Measurements from ENCODE around the gene MYOG. TPM values are rescaled to one million over a fixed set of nuclear protein-coding genes. Genes with fewer than 3 reads are reported as not detected.

MYOG gene
- total and polyA plus RNA-seq, 12 donors, result 0.06 TPM; not detected in 11

DNA sequence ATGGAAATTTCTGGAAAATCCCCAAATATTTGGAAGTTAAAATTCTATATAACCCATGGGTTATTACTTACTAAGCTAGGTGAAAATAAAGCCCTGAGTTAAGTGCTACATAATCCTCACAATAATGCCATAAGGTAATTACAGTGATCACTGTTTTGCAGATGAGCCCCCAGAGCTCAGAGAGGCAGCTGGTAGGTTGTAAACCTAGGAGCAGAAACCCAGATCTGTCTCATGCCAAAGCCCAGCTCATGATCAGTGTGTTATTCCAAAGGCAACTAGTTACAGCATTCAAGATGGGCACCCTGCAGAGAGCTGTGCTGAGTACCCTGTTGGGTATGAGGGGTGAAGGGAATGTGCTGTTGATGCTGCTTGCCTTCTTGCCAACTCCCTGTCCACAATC lies 10.8 kb upstream of the MYOG start:
- intact Hi-C loops (cut with DNase I), result loop anchor here in 1 of 10 donors (1.0 kb wide), 1 partner anchor 46 kb away; no protein-coding TSS in a partner anchor
- ATAC-seq (no peak), DNase-seq (no peak)
- TF ChIP-seq, protein P1, sequence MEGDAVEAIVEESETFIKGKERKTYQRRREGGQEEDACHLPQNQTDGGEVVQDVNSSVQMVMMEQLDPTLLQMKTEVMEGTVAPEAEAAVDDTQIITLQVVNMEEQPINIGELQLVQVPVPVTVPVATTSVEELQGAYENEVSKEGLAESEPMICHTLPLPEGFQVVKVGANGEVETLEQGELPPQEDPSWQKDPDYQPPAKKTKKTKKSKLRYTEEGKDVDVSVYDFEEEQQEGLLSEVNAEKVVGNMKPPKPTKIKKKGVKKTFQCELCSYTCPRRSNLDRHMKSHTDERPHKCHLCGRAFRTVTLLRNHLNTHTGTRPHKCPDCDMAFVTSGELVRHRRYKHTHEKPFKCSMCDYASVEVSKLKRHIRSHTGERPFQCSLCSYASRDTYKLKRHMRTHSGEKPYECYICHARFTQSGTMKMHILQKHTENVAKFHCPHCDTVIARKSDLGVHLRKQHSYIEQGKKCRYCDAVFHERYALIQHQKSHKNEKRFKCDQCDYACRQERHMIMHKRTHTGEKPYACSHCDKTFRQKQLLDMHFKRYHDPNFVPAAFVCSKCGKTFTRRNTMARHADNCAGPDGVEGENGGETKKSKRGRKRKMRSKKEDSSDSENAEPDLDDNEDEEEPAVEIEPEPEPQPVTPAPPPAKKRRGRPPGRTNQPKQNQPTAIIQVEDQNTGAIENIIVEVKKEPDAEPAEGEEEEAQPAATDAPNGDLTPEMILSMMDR (IDR thresholded peaks at IDR 0.05), result no peak
- Histone ChIP-seq H3K9me3 (peaks cover 0 to 21% (median 13%) of the 10 kb centered on the region in 11 donors), H3K4me1 (no peaks in the 10 kb centered on the region), H3K36me3 (no peaks in the 10 kb centered on the region), H3K27ac (no peak overlapping the region), H3K27me3 (peaks cover 0 to 4% (median 0%) of the 10 kb centered on the region in 7 donors), H3K4me3 (no peak overlapping the region)

DNA sequence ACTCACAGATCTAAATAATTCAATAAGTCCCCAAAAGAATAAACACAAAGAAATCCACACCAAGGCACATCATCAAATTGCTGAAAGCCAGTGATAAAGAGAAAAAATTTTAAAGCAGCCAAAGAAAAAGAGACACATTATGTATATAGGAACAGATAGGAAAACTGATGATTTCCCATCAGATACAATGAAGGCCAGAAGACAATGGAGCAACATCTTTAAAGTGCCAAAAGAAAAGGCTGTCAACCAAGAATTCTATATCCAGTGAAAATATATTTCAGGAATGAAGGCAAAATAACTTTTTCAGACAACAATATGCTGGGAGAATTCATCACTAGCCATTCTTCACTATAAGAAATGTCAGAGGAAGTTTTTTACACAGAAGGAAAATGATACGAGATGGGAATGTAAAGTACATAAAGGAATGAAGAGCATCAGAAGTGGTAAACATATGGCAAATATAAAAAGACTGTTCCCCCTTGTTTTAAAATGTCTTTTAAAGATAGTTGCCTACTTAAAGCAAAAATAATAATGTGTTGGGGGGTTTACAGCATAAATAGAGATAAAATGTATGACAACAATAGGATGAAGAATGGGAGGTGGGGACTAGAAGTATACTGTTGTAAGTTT lies 9.4 kb upstream of the MYOG start:
- ATAC-seq, result no peak
- Histone ChIP-seq H3K27ac (no peak overlapping the region), H3K27me3 (peaks cover 0 to 4% (median 0%) of the 10 kb centered on the region in 7 donors), H3K4me1 (no peaks in the 10 kb centered on the region), H3K36me3 (no peaks in the 10 kb centered on the region), H3K4me3 (no peak overlapping the region), H3K9me3 (peaks cover 0 to 21% (median 13%) of the 10 kb centered on the region in 11 donors)
- TF ChIP-seq, protein P1 (IDR thresholded peaks at IDR 0.05), result no peak
- intact Hi-C loops (cut with DNase I), result no loop called here
- 98% methylated on average over 1 of the region's 1 CpG for WGBS, 2 donors
- no peak for DNase-seq

DNA sequence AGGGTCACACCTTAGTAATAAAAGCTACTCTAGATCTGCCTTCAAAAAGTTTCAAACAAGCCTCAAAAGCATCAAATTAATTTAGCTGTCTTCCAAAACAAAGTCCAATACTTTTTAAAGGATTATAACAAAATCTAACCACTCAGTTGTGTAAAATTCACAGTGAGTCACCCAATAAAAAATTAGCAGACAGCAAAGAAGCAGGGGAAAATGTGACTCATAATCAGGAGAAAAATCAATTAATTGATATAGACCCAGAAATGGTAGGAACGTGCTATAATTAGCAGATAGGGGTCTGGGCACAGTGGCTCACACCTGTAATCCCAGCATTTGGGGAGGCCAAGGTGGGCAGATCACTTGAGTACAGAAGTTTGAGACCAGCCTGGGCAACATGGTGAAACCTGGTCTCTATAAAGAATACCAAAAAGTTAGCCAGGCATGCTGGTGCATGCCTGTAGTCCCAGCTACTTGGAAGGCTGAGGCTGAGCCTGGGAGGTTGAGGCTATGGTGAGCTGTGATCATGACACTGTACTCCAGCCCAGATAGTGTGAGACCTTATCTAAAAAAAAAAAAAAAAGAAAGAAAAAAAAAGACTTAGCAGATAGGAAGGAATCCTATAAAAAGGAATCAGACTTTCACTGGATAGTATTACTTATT lies 8.1 kb upstream of the MYOG start:
- Histone ChIP-seq H3K9me3 (peaks cover 0 to 21% (median 13%) of the 10 kb centered on the region in 11 donors), H3K27ac (no peak overlapping the region), H3K27me3 (peaks cover 0 to 4% (median 0%) of the 10 kb centered on the region in 7 donors), H3K36me3 (no peaks in the 10 kb centered on the region), H3K4me3 (no peak overlapping the region), H3K4me1 (no peaks in the 10 kb centered on the region)
- ATAC-seq (no peak), DNase-seq (no peak)
- intact Hi-C loops (cut with DNase I), result no loop called here
- TF ChIP-seq, protein P1 (IDR thresholded peaks at IDR 0.05), result no peak
- WGBS, 2 donors, result 90 to 94% methylated on average over 1 of the region's 1 CpG

DNA sequence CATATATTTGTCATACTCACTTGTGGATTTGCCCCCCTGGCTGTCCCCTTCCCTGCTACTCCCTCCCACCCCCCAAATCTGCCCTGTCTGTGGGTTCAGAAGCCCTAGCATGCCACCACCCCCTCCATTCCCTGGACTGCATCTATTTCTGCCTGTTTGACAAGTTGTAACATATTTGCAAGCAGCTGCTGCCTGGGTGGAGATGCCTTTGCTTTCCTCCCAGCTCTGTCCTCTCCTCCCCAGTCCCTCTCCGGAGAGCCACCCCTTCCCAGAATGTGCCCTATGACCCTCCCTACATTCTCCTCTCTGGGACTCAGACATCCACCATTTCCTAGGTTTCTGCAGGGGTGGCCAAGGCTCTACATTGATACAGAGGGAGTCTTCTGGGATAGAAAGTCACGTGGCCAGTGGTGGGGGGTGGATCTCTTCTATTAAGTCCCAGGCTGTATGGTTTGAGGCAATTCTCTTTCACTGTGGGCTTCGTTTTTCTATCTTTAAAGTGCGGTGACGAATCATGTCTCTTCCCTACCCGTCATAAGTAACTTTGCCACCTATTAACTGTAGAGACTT lies 6.0 kb upstream of the MYOG start:
- Histone ChIP-seq H3K9me3 (peaks cover 0 to 21% (median 13%) of the 10 kb centered on the region in 11 donors), H3K36me3 (no peaks in the 10 kb centered on the region), H3K27ac (no peak overlapping the region), H3K27me3 (peaks cover 0 to 4% (median 0%) of the 10 kb centered on the region in 7 donors), H3K4me3 (no peak overlapping the region), H3K4me1 (peaks cover 0 to 3% (median 0%) of the 10 kb centered on the region in 9 donors)
- intact Hi-C loops (cut with DNase I), result no loop called here
- WGBS, 2 donors, result 87 to 91% methylated on average over 6 of the region's 6 CpGs
- DNase-seq, result no peak
- TF ChIP-seq, protein P1 (IDR thresholded peaks at IDR 0.05), result no peak
- ATAC-seq, result no peak
